GM23338 (cell line): ENCODE measurements around the gene XPO4. TPM values are rescaled to one million over a fixed set of nuclear protein-coding genes. Genes with fewer than 3 reads are reported as not detected.

Experiments
- CTCF ChIP-seq, 2 experiments: fragments of 200-600 bp in 1 of 2; sonication (generic) in 1 of 2; conservative IDR thresholded peaks; 2 replicates each; pipeline versions ENCODE4 v1.5.1 to v1.6.1; 2016 to 2017; ENCODE audit warnings: antibody characterized with exemption in 2 of 2, low read depth in 2 of 2, mild to moderate bottlenecking in 2 of 2, moderate library complexity in 1 of 2
- ETS1 ChIP-seq: IDR thresholded peaks from 2 replicates; pipeline ENCODE4 v1.6.1; 2016; ENCODE audit warnings: antibody characterized with exemption
- EZH2 ChIP-seq: fragments of 200-600 bp; sonication (generic); IDR thresholded peaks from one replicate; pipeline ENCODE4 v1.8.0; 2017; ENCODE audit warnings: antibody characterized with exemption, mild to moderate bottlenecking, low read depth; ENCODE audit not compliant: unreplicated experiment
- JUNB ChIP-seq: IDR thresholded peaks from one replicate; pipeline ENCODE4 v1.6.1; 2016; ENCODE audit warnings: antibody characterized with exemption; ENCODE audit not compliant: unreplicated experiment
- POLR2AphosphoS5 ChIP-seq: IDR thresholded peaks from 2 replicates; pipeline ENCODE4 v1.6.1; 2016; ENCODE audit warnings: antibody characterized with exemption, low read depth
- STAT1 ChIP-seq: IDR thresholded peaks from one replicate; pipeline ENCODE4 v1.6.1; 2016; ENCODE audit warnings: antibody characterized with exemption; ENCODE audit not compliant: unreplicated experiment
- ZNF331 ChIP-seq: fragments of 250-450 bp; sonication (Bioruptor Pico); IDR thresholded peaks from 2 replicates; pipeline ENCODE4 v1.5.0; 2020; ENCODE audit warnings: low read depth, mild to moderate bottlenecking, moderate library complexity
- ZNF462 ChIP-seq: fragments of 250-450 bp; sonication (Bioruptor Pico); IDR thresholded peaks from 2 replicates; pipeline ENCODE4 v1.5.0; 2020; ENCODE audit warnings: mild to moderate bottlenecking, moderate library complexity
- polyA plus RNA-seq: library from polyadenylated mRNA; unstranded; fragments of >200 nt; fragmentation: Nextera tagmentation; extraction: Ambion mirVana; gene quantifications from 2 replicates; pipeline ENCODE4 v1.2.1, GENCODE V29; 2016
- total RNA-seq: library from RNA; depleted of rRNA; stranded (reverse); fragments of >200 nt; shearing (Covaris generic); gene quantifications from 2 replicates; pipeline ENCODE4 v1.2.3, GENCODE V29; 2014

XPO4 gene
- total and polyA plus RNA-seq, 2 experiments from 2014 or later = 14.1 to 57.8 TPM

- TF ChIP-seq ZNF462 (CRISPR knock-in tag) (no peak), ETS1 (no peak), EZH2 (no peak), CTCF (conservative IDR thresholded peaks at IDR 0.05; ENCODE audit: low read depth in 2 of 2) (no peak), STAT1 (no peak), ZNF331 (CRISPR knock-in tag) (no peak), JUNB (no peak), POLR2AphosphoS5 (no peak)
Measured at GRCh38 chr13:20840568-20840967, 62.0 kb downstream of the XPO4 start (continued).
